K562 (cell line): ENCODE results near the gene TMOD3. TPM values are rescaled to one million over a fixed set of nuclear protein-coding genes. Genes with fewer than 3 reads are reported as not detected.

ENCODE experiments used
- CTBP1 ChIP-seq: fragments of 450-650 bp; IDR thresholded peaks from 2 replicates; pipeline ENCODE4 v1.6.1; 2016; ENCODE audit warnings: borderline replicate concordance
- FOXJ3 ChIP-seq: sonication (generic); formaldehyde crosslinking; IDR thresholded peaks from 2 replicates; pipeline ENCODE4 v1.4.0; 2020; ENCODE audit warnings: mild to moderate bottlenecking, missing genetic modification reagents
- HNRNPLL ChIP-seq: fragments of 200-400 bp; formaldehyde crosslinking; IDR thresholded peaks from 2 replicates; pipeline ENCODE4 v1.6.1; 2017; ENCODE audit warnings: low read length, low read depth, mild to moderate bottlenecking; ENCODE audit not compliant: poor library complexity, severe bottlenecking
- IRF2 ChIP-seq: sonication (generic); formaldehyde crosslinking; IDR thresholded peaks from 2 replicates; pipeline ENCODE4 v1.8.1; 2022; ENCODE audit warnings: mild to moderate bottlenecking, missing genetic modification reagents
- TAF1 ChIP-seq: IDR thresholded peaks from 2 replicates; pipeline ENCODE4 v1.6.1; 2011; ENCODE audit warnings: mild to moderate bottlenecking, low read length, moderate library complexity; ENCODE audit not compliant: insufficient read depth, control insufficient read depth, severe bottlenecking; ENCODE audit errors: extremely low read depth
- YY1 ChIP-seq, 3 experiments: IDR thresholded peaks; 2 replicates each; pipeline ENCODE4 v1.6.1; 2011; ENCODE audit warnings: low read length in 2 of 3, mild to moderate bottlenecking in 2 of 3, moderate library complexity in 2 of 3, borderline replicate concordance in 1 of 3, control low read depth in 1 of 3, low read depth in 1 of 3; ENCODE audit not compliant: insufficient read depth in 3 of 3, insufficient replicate concordance in 2 of 3, control insufficient read depth in 1 of 3, insufficient read length in 1 of 3; ENCODE audit errors: extremely low read depth in 1 of 3
- ZBTB11 ChIP-seq, 3 experiments: fragments of 200-800 bp in 1 of 3; fragments of 250-450 bp in 1 of 3; fragments of 450-650 bp in 1 of 3; sonication (Bioruptor Pico) in 1 of 3; sonication (Bioruptor generic) in 1 of 3; formaldehyde crosslinking in 1 of 3; IDR thresholded peaks; 2 replicates each; pipeline versions ENCODE4 v1.6.1 to v1.8.0; 2016 to 2022; ENCODE audit warnings: mild to moderate bottlenecking in 2 of 3, missing genetic modification characterization in 2 of 3, missing compliant biosample characterization in 1 of 3, moderate library complexity in 1 of 3
- ZNF778 ChIP-seq: fragments of 450-650 bp; formaldehyde crosslinking; IDR thresholded peaks from 2 replicates; pipeline ENCODE4 v1.4.0; 2020; ENCODE audit warnings: mild to moderate bottlenecking, moderate library complexity
- polyA plus RNA-seq, 8 experiments: library from polyadenylated mRNA; depleted of rRNA in 4 of 8; stranded (reverse) in 5 of 8; unstranded in 3 of 8; fragments of >200 nt; fragmentation: Nextera tagmentation in 2 of 8; fragmentation: Illumina TruSeq in 1 of 8; extraction: Ambion mirVana in 2 of 8; extraction: Trizol in 1 of 8; gene quantifications; 2 replicates each; pipeline versions ENCODE4 v1.2.1 to v1.2.3, GENCODE V29; 2011 to 2014; ENCODE audit warnings: inconsistent platforms in 1 of 8, missing spikeins in 1 of 8
- total RNA-seq, 7 experiments: library from RNA; depleted of rRNA in 6 of 7; stranded (reverse); fragments of >200 nt in 6 of 7; fragmentation: Illumina TruSeq in 2 of 7; extraction: Trizol in 2 of 7; gene quantifications; 2 replicates each; pipeline versions ENCODE4 v1.2.1 to v1.2.3, GENCODE V29; 2011 to 2021; ENCODE audit warnings: low replicate concordance in 1 of 7
- TF ChIP-seq, protein P1 (sequence below): fragments of 200-600 bp; sonication (generic); IDR thresholded peaks from one replicate; pipeline ENCODE4 v1.6.1; 2012; ENCODE audit warnings: mild to moderate bottlenecking, low read depth, low read length, inconsistent platforms

The TMOD3 gene
- total and polyA plus RNA-seq, 9 of the 15 experiments (the other 6 are each of a cell fraction or from before 2014, with no cell fraction given) = 6.8 to 45.0 (median 30.9) TPM

DNA sequence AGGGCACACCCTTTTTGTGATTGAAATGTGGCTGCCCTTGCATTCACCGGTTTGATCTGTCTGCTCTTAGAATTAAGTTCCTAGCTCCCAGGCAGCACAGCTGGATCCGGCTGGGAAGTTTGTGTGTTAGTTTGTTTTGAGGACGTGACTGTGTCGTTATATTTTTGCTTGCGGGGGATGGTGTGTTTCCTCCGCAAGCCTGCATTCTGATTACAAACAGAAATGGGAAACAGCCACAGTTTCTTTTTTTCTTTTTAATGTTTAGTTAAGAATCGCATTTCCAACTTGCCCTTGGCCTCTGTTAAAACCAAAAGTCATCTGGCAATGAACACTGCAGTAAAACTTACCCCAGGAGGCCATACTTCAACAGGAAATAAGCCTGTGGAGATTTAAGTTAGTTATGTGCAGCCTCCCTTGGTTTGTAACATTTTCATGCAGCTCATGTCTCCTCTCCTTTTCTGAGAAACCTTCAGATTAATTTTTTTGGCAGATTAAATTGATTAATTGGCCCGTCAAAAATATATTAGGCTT, 888 bp downstream of the TMOD3 start (continued):
- 0 out of 6 replicates have a peak, but pooled peaks of 1 of the 3 experiments have one; percentile 53 for TF ChIP-seq ZBTB11 (CRISPR knock-in tag; IDR thresholded peaks at IDR 0.05)
- no peak for TF ChIP-seq IRF2 (CRISPR knock-in tag)
- no peak for TF ChIP-seq HNRNPLL
- no peak for TF ChIP-seq ZNF778 (CRISPR knock-in tag)
- TF ChIP-seq YY1 (IDR thresholded peaks at IDR 0.05; ENCODE audit: borderline replicate concordance in 1 of 3, control insufficient read depth in 1 of 3, extremely low read depth in 1 of 3, insufficient read depth in 3 of 3, insufficient read length in 1 of 3, insufficient replicate concordance in 2 of 3, low read depth in 1 of 3, low read length in 2 of 3) = peak in 1 of 3 experiments; percentile 38
- TF ChIP-seq FOXJ3 (CRISPR knock-in tag) = no peak
- TF ChIP-seq, protein P1, sequence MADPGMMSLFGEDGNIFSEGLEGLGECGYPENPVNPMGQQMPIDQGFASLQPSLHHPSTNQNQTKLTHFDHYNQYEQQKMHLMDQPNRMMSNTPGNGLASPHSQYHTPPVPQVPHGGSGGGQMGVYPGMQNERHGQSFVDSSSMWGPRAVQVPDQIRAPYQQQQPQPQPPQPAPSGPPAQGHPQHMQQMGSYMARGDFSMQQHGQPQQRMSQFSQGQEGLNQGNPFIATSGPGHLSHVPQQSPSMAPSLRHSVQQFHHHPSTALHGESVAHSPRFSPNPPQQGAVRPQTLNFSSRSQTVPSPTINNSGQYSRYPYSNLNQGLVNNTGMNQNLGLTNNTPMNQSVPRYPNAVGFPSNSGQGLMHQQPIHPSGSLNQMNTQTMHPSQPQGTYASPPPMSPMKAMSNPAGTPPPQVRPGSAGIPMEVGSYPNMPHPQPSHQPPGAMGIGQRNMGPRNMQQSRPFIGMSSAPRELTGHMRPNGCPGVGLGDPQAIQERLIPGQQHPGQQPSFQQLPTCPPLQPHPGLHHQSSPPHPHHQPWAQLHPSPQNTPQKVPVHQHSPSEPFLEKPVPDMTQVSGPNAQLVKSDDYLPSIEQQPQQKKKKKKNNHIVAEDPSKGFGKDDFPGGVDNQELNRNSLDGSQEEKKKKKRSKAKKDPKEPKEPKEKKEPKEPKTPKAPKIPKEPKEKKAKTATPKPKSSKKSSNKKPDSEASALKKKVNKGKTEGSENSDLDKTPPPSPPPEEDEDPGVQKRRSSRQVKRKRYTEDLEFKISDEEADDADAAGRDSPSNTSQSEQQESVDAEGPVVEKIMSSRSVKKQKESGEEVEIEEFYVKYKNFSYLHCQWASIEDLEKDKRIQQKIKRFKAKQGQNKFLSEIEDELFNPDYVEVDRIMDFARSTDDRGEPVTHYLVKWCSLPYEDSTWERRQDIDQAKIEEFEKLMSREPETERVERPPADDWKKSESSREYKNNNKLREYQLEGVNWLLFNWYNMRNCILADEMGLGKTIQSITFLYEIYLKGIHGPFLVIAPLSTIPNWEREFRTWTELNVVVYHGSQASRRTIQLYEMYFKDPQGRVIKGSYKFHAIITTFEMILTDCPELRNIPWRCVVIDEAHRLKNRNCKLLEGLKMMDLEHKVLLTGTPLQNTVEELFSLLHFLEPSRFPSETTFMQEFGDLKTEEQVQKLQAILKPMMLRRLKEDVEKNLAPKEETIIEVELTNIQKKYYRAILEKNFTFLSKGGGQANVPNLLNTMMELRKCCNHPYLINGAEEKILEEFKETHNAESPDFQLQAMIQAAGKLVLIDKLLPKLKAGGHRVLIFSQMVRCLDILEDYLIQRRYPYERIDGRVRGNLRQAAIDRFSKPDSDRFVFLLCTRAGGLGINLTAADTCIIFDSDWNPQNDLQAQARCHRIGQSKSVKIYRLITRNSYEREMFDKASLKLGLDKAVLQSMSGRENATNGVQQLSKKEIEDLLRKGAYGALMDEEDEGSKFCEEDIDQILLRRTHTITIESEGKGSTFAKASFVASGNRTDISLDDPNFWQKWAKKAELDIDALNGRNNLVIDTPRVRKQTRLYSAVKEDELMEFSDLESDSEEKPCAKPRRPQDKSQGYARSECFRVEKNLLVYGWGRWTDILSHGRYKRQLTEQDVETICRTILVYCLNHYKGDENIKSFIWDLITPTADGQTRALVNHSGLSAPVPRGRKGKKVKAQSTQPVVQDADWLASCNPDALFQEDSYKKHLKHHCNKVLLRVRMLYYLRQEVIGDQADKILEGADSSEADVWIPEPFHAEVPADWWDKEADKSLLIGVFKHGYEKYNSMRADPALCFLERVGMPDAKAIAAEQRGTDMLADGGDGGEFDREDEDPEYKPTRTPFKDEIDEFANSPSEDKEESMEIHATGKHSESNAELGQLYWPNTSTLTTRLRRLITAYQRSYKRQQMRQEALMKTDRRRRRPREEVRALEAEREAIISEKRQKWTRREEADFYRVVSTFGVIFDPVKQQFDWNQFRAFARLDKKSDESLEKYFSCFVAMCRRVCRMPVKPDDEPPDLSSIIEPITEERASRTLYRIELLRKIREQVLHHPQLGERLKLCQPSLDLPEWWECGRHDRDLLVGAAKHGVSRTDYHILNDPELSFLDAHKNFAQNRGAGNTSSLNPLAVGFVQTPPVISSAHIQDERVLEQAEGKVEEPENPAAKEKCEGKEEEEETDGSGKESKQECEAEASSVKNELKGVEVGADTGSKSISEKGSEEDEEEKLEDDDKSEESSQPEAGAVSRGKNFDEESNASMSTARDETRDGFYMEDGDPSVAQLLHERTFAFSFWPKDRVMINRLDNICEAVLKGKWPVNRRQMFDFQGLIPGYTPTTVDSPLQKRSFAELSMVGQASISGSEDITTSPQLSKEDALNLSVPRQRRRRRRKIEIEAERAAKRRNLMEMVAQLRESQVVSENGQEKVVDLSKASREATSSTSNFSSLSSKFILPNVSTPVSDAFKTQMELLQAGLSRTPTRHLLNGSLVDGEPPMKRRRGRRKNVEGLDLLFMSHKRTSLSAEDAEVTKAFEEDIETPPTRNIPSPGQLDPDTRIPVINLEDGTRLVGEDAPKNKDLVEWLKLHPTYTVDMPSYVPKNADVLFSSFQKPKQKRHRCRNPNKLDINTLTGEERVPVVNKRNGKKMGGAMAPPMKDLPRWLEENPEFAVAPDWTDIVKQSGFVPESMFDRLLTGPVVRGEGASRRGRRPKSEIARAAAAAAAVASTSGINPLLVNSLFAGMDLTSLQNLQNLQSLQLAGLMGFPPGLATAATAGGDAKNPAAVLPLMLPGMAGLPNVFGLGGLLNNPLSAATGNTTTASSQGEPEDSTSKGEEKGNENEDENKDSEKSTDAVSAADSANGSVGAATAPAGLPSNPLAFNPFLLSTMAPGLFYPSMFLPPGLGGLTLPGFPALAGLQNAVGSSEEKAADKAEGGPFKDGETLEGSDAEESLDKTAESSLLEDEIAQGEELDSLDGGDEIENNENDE = no peak
- no peak for TF ChIP-seq TAF1
- TF ChIP-seq CTBP1 = no peak
